ENCODE data around the gene RGPD5.
"Not testable (repeated sequence)": the region's sequence is repeated elsewhere in the genome, so short reads cannot be mapped to it uniquely, and the experiment has no call there.

RGPD5 gene

GRCh38 chr2:109894141-109894540 lies 100.0 kb downstream of the RGPD5 start:
- not testable (repeated sequence) for DNase-seq

- DNase-seq = not testable (repeated sequence)
These were observed 101.2 kb downstream of the RGPD5 start for GRCh38 chr2:109895090-109895869.

GRCh38 chr2:109896212-109896611 lies 102.1 kb downstream of the RGPD5 start:
- not testable (repeated sequence) for DNase-seq

GRCh38 chr2:109897769-109898461 lies 103.8 kb downstream of the RGPD5 start:
- DNase-seq = not testable (repeated sequence)

GRCh38 chr2:109898462-109899336 lies 104.6 kb downstream of the RGPD5 start, which contains the start of gene LIMS3:
TSS of gene LIMS3 (plus strand) at chr2:109898688. CDS start at chr2:109898729, 41 bp downstream.
- not testable (repeated sequence) for DNase-seq

- not testable (repeated sequence) for DNase-seq
These were observed 111.7 kb downstream of the RGPD5 start for GRCh38 chr2:109905796-109906195.
